Activated CD8-positive, alpha-beta memory T cell treated with anti-CD3 and anti-CD28 coated beads for 24 hours (primary cell): ENCODE data around the gene ADGRL3.

ENCODE experiments used
- DNase-seq: peaks from one replicate; pipeline ENCODE4 v3.0.0-alpha.2; 2020

The ADGRL3 gene

DNA sequence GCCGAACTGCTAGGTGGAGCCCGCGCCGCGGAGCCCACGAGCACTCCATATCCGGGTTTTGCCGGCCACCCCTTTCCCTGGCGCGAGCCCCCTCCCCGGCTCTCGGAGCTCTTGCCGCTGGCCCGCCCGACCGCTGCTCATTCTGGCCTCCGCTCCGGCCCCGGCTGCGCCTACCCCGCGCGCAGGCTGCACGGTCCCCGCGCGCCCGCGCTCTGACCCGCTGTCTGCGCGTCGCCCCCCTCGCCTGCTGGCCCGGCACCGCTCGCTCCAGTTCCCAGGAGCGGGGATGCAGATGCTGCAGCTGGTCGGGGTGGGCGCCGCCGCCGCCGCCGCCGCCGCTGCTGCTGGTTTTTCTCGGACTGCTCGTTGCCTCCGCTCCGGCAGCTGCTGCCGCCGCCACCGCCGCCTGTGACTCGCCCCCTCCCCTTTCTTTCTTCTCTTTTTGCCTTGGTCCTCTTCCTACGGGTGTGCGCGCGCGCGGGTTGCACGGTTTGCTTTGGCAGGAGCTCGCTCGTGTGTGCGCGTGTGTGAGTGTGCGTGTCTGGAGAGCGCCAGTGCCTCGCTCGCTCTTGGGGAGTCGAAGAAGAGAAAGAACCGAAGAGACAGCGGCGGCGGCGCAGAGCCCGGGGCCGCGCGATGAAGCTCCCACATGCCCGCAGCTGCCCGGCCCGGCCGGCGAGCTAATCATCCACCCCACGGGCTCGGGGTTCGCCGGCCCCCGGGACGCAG is at the start of gene ADGRL3:
Gene ADGRL3, plus strand, starts transcription at position 140 of the 729 bp plus-strand sequence.
- DNase-seq = no peak

DNA sequence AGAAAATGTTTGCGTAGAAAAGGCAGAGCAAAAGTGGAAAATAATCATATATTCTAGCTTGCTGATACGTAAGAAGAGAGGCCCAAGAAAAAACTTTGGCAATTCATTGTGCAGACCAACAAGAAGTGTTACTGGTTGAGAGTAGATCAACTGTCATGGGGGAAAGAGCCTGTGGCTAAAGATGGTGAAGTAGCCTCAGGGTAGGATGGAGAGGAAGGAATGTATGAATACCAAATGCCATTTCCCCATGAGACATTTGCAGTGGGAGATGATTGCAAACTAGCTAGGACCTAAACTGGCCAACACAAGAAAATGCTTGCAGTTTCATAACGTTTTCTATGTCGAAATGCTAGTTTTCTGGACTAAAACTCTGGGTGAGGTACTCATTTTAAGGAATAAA is 47.7 kb upstream of the ADGRL3 start:
- DNase-seq = no peak

- no peak for DNase-seq
These were observed 39.6 kb upstream of the ADGRL3 start for GRCh38 chr4:61160478-61160877.

GRCh38 chr4:61162116-61162515 is 38.0 kb upstream of the ADGRL3 start:
- DNase-seq = no peak

GRCh38 chr4:61173799-61174198 is 26.3 kb upstream of the ADGRL3 start:
- no peak for DNase-seq

- DNase-seq = no peak
These were observed 24.6 kb upstream of the ADGRL3 start for GRCh38 chr4:61175495-61175894.

GRCh38 chr4:61177367-61177766 is 22.8 kb upstream of the ADGRL3 start:
- DNase-seq = no peak

DNA sequence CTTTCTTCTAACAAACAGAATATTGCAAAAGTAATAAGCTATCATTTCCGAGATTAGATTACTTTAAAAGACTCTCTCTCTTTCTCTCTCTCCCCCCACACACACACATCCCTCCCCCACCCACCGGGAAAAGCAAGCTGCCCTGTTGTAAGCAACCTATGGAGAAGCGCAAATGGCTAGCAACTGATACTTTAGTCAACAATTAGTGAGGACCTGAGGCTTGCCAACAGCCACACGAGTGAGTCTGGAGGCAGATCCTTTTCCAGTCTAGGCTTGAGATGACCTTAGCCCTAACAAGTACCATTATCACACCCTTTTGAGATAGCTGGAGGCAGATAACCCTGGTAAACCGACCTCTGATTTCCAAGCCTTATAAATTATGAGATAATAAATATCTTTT is 19.7 kb upstream of the ADGRL3 start:
- DNase-seq = no peak

DNA sequence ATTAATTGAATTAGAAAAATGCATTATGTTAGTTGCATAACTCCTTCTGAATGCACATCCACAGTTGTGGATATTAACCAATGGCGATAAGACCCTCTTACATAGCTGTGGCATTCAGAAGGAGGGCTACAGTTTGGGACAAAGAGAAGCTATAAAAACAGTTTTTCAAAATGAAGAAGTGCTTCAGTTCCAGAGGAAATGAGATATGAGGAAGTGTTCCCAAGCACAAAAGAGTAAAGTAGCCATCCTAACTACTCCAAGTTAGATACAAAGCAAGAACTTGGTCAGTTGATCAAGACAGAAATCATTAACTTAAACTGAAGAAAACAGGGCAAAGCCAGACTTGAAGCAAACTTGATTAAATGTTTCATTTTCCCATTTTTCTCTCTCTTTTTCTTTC is 17.2 kb upstream of the ADGRL3 start:
- no peak for DNase-seq

- DNase-seq = no peak
These were observed 14.8 kb upstream of the ADGRL3 start for GRCh38 chr4:61185288-61185687.

- no peak for DNase-seq
These were observed 7.7 kb upstream of the ADGRL3 start for GRCh38 chr4:61192392-61192791.

- DNase-seq = no peak
These were observed 6.3 kb upstream of the ADGRL3 start for GRCh38 chr4:61193863-61194262.

GRCh38 chr4:61194571-61194970 is 5.6 kb upstream of the ADGRL3 start:
- no peak for DNase-seq

DNA sequence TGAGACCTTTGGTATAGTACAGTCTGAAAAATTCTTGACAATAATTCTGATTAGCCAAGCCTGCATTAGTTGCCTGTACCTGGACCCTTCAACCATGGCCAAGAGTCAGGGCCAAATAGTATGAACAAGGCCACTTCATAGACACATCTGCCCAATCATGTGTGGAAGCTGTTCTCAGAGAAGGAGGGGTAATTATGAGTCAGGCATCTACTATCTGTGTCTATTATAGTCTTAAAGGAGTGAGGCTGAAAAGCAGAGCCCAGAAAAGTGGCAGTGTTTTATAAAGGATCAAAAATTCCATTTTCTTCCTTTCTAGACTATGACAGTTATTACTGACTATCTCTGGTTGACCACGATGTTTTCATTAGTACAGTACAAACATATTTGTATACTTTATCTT is 5.0 kb upstream of the ADGRL3 start:
- DNase-seq = no peak

- no peak for DNase-seq
These were observed 1.4 kb upstream of the ADGRL3 start for GRCh38 chr4:61198686-61199085.

DNA sequence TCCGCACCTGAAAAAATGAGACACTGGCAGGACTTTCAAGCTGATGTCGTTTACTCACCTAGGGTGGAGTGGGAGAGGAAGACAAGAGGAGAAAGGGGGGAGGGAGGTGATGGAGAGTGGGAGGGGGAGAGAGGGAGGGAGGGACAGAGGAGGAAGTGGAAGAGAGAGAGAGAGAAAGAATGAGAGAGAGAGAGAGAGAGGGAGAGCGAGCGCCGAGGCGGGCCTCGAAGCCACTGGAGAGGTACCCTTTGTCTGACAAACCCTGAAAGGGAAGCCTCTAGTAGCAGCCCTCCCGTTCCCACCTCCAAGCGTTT is 296 bp upstream of the ADGRL3 start:
- no peak for DNase-seq

DNA sequence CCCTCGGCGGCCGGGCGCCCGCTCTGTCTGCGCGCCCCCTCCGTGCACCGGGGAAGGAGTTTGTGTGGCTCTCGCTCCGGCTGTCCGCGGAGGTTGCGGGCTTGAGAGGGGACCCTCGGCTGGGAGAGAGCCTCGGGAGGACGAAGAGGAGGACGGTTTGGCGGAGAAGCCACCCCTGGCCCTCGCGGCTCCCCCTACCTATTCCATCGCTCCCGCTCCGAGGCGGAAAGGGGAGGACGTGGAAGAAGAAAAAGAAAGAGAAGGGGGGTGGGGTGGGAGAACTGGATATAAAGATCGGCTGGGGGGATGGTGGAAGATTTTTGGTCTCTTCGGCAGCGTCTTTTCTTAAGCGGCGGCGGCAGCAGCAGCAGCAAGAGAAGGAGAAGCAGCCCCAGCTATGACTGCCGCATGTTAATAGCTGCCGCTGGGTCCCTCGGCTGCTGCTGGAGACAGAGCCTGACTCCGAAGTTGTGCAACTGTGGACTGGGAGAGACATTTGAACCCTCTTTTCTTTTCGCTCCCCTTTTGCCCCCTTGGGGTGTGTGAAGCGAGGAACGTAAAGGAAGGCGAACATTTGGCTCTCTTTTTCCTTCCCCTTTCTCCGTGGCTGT is 895 bp downstream of the ADGRL3 start:
- DNase-seq = no peak

GRCh38 chr4:61201561-61201960 is 1.4 kb downstream of the ADGRL3 start:
- no peak for DNase-seq

GRCh38 chr4:61201961-61202637 is 2.0 kb downstream of the ADGRL3 start:
- DNase-seq = no peak

DNA sequence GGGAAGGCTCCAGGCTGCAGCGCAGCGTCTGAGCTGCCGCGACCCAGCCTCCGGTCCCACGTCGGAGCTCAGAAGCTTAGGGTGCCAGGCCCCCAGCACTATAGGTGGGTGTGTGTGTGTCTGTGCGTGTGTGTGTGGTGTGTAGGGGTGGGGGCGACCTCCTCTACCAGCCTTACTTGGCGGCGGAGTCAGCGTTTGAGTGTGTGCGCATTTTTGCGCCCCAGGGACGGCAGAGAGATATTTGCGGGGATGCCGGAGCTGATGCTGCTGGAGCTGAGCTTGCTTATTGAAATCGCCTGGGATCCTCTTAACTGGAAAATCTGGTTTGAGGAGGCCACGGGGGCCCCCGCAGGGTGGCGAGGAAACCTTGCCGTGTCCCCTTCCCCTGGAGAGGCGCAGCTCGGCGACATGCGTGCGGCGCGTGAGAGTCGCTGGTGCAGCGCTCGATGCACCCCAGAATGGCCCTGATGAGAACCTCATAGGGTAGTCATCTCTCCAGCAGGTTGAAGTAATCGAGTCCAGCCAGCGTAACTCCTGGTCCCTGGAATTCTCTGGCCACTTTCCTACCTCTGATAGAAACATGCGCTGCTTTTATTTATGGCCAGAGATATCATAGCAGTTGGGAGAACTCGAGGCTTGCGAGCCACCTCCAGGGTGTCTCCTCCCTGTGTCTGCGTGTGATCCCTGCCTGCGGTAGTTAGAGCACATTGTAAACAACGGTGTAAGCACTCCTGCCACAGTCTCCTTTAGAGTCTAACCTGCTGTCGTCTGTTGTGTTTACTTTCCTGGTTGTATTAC is 2.7 kb downstream of the ADGRL3 start:
- no peak for DNase-seq

GRCh38 chr4:61203436-61203790 is 3.3 kb downstream of the ADGRL3 start:
- no peak for DNase-seq

- DNase-seq = no peak
These were observed 4.4 kb downstream of the ADGRL3 start for GRCh38 chr4:61204353-61205060.

DNA sequence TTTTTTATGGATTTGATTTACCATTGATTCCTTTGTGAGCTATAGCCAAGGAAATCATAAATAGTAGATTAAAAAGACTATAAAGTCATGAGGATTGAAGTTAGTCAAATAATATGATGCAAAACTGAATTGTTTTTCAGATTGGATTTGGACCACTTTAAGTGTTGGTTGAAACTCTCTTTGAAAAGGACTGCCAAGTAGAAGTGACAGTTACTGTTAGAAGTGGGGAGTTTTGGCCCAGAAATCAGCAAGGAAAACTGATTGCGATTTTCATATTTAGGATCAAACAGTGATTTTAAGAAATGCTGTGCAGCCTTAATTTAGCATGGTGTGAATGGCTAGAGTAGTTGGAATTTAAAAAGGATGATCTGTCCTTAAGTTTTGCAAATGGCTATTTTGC is 4.9 kb downstream of the ADGRL3 start:
- DNase-seq = no peak
